GM12878 (cell line): ENCODE measurements around the gene TAB2.

Source experiments
- CTCF ChIP-seq, 3 experiments: IDR thresholded peaks in 2 of 3; conservative IDR thresholded peaks in 1 of 3; 2 replicates each; pipeline ENCODE4 v1.5.1; 2011; ENCODE audit warnings: low read depth in 3 of 3, low read length in 3 of 3, mild to moderate bottlenecking in 3 of 3, control low read depth in 2 of 3, moderate library complexity in 2 of 3, inconsistent platforms in 1 of 3, mixed read lengths in 1 of 3; ENCODE audit not compliant: control insufficient read depth in 2 of 3, insufficient read depth in 1 of 3; ENCODE audit errors: extremely low read depth in 1 of 3
- EP300 ChIP-seq, 2 experiments: fragments of 150-350 bp in 1 of 2; IDR thresholded peaks; 2 replicates each; pipeline ENCODE4 v1.6.1; 2011 to 2012; ENCODE audit warnings: low read depth in 2 of 2, low read length in 2 of 2, borderline replicate concordance in 1 of 2, improper control_type of control experiment in 1 of 2, inconsistent platforms in 1 of 2; ENCODE audit not compliant: control insufficient read depth in 1 of 2
- EZH2 ChIP-seq: IDR thresholded peaks from 2 replicates; pipeline ENCODE4 v1.6.1; 2012; ENCODE audit warnings: low read depth, mild to moderate bottlenecking, control low read depth, inconsistent platforms, low read length, borderline replicate concordance; ENCODE audit not compliant: control insufficient read depth
- MTA3 ChIP-seq: IDR thresholded peaks from 2 replicates; pipeline ENCODE4 v1.6.1; 2012; ENCODE audit warnings: low read length, inconsistent platforms, borderline replicate concordance
- POLR2A ChIP-seq: IDR thresholded peaks from 2 replicates; pipeline ENCODE4 v1.6.1; 2011; ENCODE audit warnings: low read depth, mild to moderate bottlenecking, low read length
- RAD21 ChIP-seq: IDR thresholded peaks from 2 replicates; pipeline ENCODE4 v1.6.1; 2011; ENCODE audit warnings: mild to moderate bottlenecking, low read depth, low read length, moderate library complexity; ENCODE audit not compliant: insufficient read depth
- RCOR1 ChIP-seq: conservative IDR thresholded peaks from 2 replicates; pipeline ENCODE4 v1.6.1; 2012; ENCODE audit warnings: low read depth, low read length, improper control_type of control experiment
- RELA ChIP-seq: fragments of 450-650 bp; IDR thresholded peaks from 2 replicates; pipeline ENCODE4 v1.8.0; 2014; ENCODE audit warnings: borderline replicate concordance; ENCODE audit not compliant: partially characterized antibody
- ZZZ3 ChIP-seq: IDR thresholded peaks from 2 replicates; pipeline ENCODE4 v1.6.1; 2011; ENCODE audit warnings: low read depth; ENCODE audit not compliant: control insufficient read depth, insufficient read length

- TF ChIP-seq CTCF (IDR thresholded peaks at IDR 0.05 in 2 of 3, conservative IDR thresholded peaks at IDR 0.05 in 1 of 3; ENCODE audit: control insufficient read depth in 2 of 3, extremely low read depth in 1 of 3, insufficient read depth in 1 of 3, low read depth in 3 of 3, low read length in 3 of 3) = no peak
- no peak for TF ChIP-seq EP300 (IDR thresholded peaks at IDR 0.05; ENCODE audit: borderline replicate concordance in 1 of 2, control insufficient read depth in 1 of 2, low read depth in 2 of 2, low read length in 2 of 2)
- TF ChIP-seq RAD21 = no peak
- no peak for TF ChIP-seq EZH2
- no peak for TF ChIP-seq MTA3
- no peak for TF ChIP-seq RELA
- no peak for TF ChIP-seq ZZZ3
- no peak for TF ChIP-seq RCOR1
- no peak for TF ChIP-seq POLR2A
These were observed 54.5 kb downstream of the TAB2 start for GRCh38 chr6:149372062-149372461.
